Measurements from ENCODE around the gene GLB1L3.

Gene GLB1L3

DNA sequence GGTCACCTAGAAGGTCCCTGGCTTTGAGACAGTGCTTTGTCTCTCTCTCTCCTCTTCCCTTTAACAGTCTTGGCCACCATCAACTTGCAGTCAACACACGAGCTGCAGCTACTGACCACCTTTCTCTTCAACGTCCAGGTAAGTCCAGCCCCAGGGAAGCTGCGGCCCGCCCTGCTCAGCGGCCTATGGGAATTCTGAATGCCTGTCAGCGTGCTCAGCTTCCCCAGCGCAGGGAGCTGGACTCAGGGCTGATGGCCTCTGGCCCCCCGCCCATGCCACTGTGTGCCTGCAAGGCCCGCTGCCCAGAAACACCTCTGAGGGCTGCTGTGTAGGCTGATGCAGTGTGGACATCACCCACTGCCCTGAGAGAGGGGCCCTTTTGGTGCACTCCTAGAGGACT lies 88.1 kb downstream of the GLB1L3 start:
- no peak for FAIRE-seq

DNA sequence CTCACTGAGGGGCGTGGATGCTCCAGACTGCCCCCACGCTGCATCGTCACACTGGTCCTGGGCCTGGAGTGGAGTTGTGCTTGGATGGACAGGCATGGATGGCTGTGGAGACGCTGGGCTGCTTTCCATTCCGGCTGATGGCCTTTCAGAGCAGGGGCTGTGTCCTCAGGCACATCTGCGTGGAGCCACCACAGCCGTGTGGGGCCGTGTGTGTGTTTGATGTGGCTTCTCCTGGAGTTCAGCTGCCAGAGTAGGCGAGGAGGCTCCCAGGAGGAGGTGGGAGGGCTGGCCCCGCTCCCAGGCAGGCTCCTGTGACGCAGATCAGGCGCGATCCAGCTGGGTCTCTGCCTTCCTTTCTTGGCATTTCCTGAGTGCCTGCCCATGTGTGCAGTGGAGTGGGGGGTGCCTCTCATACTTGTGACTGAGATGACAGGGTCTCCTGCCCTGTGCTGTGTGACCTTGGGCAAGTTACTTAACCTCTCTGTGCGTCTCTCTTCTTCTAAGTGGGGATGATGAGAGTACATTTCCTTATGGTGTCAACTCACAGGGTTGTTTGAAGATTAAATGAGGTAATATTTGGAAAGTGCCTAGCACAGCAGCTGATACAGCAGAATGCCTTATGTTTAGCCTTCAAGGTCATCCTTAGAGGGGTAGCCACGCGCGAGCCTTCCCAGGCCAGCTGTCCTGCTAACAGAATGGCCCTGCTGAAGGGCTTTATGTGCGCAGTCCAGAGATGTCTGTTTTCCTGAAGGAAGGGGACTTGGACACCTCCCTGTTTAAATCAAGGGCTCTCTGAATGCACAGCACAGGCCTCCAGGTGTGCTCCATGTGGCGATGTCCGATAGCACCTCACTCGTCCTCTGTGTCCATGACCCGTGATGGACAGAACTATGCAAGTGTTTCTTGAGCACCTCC lies 89.1 kb downstream of the GLB1L3 start:
- no peak for FAIRE-seq

DNA sequence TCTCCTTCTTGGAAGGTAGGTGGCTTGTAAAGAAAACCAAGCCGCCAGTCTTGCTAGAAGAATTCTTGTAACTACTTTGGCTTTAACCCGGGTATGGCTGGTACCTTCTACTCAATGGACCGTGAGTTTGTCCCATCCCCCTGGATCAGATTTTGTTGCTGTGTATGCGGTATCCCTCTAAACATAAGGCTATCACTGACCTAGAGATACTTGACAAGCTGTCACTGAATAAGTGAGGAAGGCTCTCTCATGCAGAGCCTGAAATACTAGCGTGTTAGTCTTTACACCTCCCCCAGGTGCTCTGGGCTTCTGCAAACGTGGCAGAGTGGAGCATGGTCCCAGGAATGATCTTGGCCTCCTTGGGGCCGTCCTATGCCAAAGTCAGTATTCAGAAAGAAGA lies 90.1 kb downstream of the GLB1L3 start:
- no peak for FAIRE-seq

DNA sequence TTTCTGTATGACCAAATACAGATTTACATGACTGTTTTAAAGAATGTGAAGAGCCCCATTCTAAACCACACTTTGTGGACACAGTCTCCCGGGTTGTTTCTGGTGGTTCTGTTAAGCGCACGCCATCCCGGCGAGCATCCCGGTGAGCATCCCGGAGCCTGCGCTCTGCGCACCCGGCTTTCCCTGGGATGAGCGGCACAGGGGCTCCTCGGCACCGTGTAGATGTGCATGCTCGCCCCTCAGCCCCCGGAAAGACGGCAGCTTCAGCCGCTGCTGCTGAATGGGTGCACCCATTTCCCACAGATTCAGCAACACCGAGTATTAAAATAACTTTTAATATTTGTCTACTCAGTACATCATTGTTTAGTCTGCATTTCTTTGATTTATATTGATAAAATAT lies 91.6 kb downstream of the GLB1L3 start:
- no peak for FAIRE-seq

Data from endometrium (tissue), 2 donors.